Suprapubic skin (tissue), 4 donors: ENCODE results near the gene HSPA14. TPM values are rescaled to one million over a fixed set of nuclear protein-coding genes. Genes with fewer than 3 reads are reported as not detected.

ENCODE experiments used
- DNase-seq, 2 donors: peaks; one replicate each; pipeline ENCODE4 v3.0.0-alpha.2; 2019; ENCODE audit warnings: low spot score in 2 of 2
- H3K27ac ChIP-seq: fragments of 200-600 bp; sonication (generic); one replicate; pipeline ENCODE4 v1.5.1; 2019
- H3K27me3 ChIP-seq: fragments of 200-600 bp; sonication (generic); one replicate; pipeline ENCODE4 v1.5.1; 2019
- H3K36me3 ChIP-seq: fragments of 200-600 bp; sonication (generic); one replicate; pipeline ENCODE4 v1.5.1; 2019
- H3K4me1 ChIP-seq: fragments of 200-600 bp; sonication (generic); one replicate; pipeline ENCODE4 v1.5.1; 2019
- H3K4me3 ChIP-seq: fragments of 200-600 bp; sonication (generic); one replicate; pipeline ENCODE4 v1.5.1; 2019; ENCODE audit warnings: mild to moderate bottlenecking
- H3K9me3 ChIP-seq: fragments of 200-600 bp; sonication (generic); one replicate; pipeline ENCODE4 v1.5.1; 2019
- EP300 ChIP-seq: sonication (generic); formaldehyde crosslinking; IDR thresholded peaks from one replicate; pipeline ENCODE4 v1.6.1; 2017; ENCODE audit warnings: antibody characterized with exemption
- POLR2A ChIP-seq, 2 donors: fragments of 450-650 bp; IDR thresholded peaks; one replicate each; pipeline ENCODE4 v1.6.1; 2017; ENCODE audit warnings: antibody characterized with exemption in 2 of 2, mild to moderate bottlenecking in 2 of 2, moderate library complexity in 2 of 2
- POLR2AphosphoS5 ChIP-seq, 3 donors: sonication (generic); formaldehyde crosslinking; IDR thresholded peaks; one replicate each; pipeline ENCODE4 v1.6.1; 2017; ENCODE audit warnings: antibody characterized with exemption in 3 of 3
- WGBS: methylation state at CpG from one replicate; pipeline ENCODE4 v1.1.5; 2018; 5-methylcytosine and 5-hydroxymethylcytosine counted together
- total RNA-seq, 4 donors: library from RNA; depleted of rRNA; stranded (reverse); fragments of >200 nt; gene quantifications; one replicate each; pipeline ENCODE4 v1.1.0, GENCODE V29; 2016
- TF ChIP-seq, protein P1 (sequence below), 2 donors: fragments of 200-600 bp in 1 of 2; fragments of 450-650 bp in 1 of 2; sonication (generic) in 1 of 2; IDR thresholded peaks; one replicate each; pipeline ENCODE4 v1.5.1; 2016 to 2019; ENCODE audit warnings: antibody characterized with exemption in 2 of 2, mild to moderate bottlenecking in 1 of 2, moderate library complexity in 1 of 2

Gene HSPA14, protein sequence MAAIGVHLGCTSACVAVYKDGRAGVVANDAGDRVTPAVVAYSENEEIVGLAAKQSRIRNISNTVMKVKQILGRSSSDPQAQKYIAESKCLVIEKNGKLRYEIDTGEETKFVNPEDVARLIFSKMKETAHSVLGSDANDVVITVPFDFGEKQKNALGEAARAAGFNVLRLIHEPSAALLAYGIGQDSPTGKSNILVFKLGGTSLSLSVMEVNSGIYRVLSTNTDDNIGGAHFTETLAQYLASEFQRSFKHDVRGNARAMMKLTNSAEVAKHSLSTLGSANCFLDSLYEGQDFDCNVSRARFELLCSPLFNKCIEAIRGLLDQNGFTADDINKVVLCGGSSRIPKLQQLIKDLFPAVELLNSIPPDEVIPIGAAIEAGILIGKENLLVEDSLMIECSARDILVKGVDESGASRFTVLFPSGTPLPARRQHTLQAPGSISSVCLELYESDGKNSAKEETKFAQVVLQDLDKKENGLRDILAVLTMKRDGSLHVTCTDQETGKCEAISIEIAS
- 10 to 100 TPM in 1 of 4 donors, 1 to 10 TPM in 3; 6.6 to 11.7 (median 7.4) TPM for total RNA-seq

DNA sequence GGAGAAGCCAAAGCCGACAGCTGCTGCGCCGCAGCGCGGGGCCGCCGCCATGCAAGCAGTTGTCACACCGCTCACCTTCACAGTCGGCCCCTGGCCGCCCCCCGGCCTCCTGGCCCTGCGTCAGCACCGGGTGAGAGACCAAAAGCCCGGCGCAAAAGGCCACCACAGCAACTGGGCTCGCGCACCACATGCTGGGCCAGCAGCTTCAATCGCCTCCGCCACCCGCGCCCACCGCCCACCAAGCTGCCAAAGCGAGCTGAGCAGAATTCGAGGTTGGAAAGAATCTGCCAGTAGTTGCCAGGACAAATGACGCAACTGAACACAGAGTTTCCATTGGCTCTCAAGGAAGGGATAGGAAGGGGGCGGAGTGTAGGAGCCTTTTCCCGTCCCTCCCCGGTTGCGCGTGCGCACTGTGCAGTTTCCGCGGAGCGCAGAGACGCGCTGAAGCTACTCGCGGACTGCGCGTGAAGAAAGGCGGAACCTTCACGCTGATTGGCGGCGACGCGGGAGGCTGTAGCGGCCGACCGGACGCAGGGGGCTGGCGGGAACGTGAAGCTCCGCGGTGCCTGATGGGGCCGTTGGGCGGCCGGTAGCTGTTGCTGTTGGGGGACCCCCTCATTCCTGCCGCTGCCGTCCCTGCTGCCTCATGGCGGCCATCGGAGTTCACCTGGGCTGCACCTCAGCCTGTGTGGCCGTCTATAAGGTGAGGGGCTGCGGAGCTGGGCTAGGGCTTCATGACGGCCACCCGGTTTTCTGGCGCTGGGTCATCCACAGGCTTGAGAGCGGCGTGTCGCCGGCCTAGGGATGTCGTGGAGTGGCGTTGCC, at the start of gene HSPA14, which contains the start of the genes CDNF and MSANTD7:
HSPA14 (plus strand) TSS at position 550 of the 825 bp plus-strand sequence; CDS start at position 647, 97 bp downstream.
CDNF (minus strand) TSS at position 281 of the 825 bp plus-strand sequence; CDS start at position 190, 91 bp downstream.
MSANTD7 (plus strand) TSS at position 550 of the 825 bp plus-strand sequence. CDS start 3,979 bp downstream, outside the sequence.
- Histone ChIP-seq H3K27me3 (no peaks in the 10 kb centered on the region), H3K9me3 (no peaks in the 10 kb centered on the region), H3K4me3 (peak within 1 kb of the TSS; percentile 96), H3K27ac (peak within 1 kb of the TSS; percentile 95), H3K4me1 (peaks cover 19% of the 10 kb centered on the region), H3K36me3 (peaks cover 21% of the 10 kb centered on the region)
- peak; percentile 99 to 100 for DNase-seq
- under 1% methylated on average over 18 of the region's 72 CpGs for whole genome bisulfite sequencing
- peak in 1 of 2 donors; percentile 78 for TF ChIP-seq POLR2A (IDR thresholded peaks at IDR 0.05)
- TF ChIP-seq EP300, result no peak
- TF ChIP-seq POLR2AphosphoS5 (IDR thresholded peaks at IDR 0.05), result peak; percentile 49 to 90 (median 62)

DNA sequence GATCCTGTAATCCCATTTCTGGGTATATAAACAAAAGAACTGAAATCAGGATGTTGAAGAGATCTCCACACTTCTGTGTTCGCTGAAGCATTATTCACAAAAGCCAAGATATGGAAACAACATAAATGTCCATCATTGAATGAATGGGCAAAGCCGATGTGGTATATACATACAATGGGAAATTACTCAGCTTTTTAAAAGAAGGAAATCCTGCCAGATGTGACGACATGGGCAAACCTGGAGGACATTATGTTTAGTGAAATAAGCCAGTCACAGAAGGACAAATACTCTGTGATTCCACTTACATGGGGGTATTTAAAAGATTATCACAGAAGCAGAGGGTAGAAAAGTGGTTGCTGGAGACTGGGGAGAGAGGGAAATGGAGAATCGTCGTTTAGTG, 39.5 kb upstream of the HSPA14 start:
- no peaks in the 10 kb centered on the region for H3K9me3 ChIP-seq
- H3K4me3 ChIP-seq, result no peak overlapping the region
- no peaks in the 10 kb centered on the region for H3K27me3 ChIP-seq
- H3K36me3 ChIP-seq, result no peaks in the 10 kb centered on the region
- 55% methylated on average over 5 of the region's 5 CpGs for WGBS
- H3K4me1 ChIP-seq, result no peaks in the 10 kb centered on the region
- no peak for DNase-seq
- H3K27ac ChIP-seq, result no peak overlapping the region
- TF ChIP-seq, protein P1, sequence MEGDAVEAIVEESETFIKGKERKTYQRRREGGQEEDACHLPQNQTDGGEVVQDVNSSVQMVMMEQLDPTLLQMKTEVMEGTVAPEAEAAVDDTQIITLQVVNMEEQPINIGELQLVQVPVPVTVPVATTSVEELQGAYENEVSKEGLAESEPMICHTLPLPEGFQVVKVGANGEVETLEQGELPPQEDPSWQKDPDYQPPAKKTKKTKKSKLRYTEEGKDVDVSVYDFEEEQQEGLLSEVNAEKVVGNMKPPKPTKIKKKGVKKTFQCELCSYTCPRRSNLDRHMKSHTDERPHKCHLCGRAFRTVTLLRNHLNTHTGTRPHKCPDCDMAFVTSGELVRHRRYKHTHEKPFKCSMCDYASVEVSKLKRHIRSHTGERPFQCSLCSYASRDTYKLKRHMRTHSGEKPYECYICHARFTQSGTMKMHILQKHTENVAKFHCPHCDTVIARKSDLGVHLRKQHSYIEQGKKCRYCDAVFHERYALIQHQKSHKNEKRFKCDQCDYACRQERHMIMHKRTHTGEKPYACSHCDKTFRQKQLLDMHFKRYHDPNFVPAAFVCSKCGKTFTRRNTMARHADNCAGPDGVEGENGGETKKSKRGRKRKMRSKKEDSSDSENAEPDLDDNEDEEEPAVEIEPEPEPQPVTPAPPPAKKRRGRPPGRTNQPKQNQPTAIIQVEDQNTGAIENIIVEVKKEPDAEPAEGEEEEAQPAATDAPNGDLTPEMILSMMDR (IDR thresholded peaks at IDR 0.05), result no peak
- TF ChIP-seq EP300 (no peak), POLR2AphosphoS5 (IDR thresholded peaks at IDR 0.05) (no peak), POLR2A (IDR thresholded peaks at IDR 0.05) (no peak)

DNA sequence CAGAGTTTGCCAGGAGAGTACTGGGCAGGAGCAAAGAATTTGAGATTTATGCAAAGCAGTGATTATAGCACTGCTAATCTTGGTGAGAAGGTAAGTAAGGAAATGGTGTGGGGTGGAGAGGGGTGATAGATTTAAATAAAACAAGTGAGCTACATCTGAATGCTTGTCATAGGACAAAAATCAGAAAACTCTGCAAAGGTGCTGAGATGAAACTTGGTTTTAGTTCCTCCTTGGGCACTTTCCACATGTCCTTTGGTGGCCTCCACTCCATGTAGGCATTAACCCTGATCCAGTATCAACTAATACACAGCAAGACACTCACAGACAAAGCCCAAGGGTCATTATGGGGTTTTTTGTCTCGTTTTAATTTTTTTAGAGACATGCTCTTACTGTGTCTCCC, 37.7 kb upstream of the HSPA14 start:
- TF ChIP-seq POLR2A (IDR thresholded peaks at IDR 0.05), result no peak
- TF ChIP-seq POLR2AphosphoS5 (IDR thresholded peaks at IDR 0.05), result no peak
- TF ChIP-seq, protein P1 (IDR thresholded peaks at IDR 0.05), result no peak
- TF ChIP-seq EP300, result no peak
- Histone ChIP-seq H3K27ac (no peak overlapping the region), H3K4me3 (no peak overlapping the region), H3K9me3 (no peaks in the 10 kb centered on the region), H3K4me1 (no peaks in the 10 kb centered on the region), H3K27me3 (no peaks in the 10 kb centered on the region), H3K36me3 (no peaks in the 10 kb centered on the region)
- 58% methylated on average over 1 of the region's 1 CpG for WGBS
- no peak for DNase-seq

DNA sequence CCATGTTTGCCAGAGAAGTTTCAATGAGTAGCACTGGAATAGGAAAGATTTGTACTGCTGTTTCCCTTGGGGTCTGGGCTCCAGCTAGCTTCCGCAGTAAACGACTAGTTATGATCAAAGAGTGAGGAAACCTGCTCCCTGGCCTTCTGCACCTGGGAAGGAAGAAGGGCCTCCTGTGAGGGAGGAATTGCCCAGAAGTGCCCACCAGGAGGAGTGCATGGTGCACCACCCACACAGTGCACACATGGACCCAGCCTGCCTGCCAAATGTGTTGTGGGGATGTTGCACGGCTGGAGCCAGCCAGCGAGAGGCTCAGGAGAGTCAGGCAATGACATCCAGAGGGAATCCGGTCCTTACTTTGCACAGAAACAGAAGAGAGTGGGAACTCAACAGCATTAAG, 36.4 kb upstream of the HSPA14 start:
- Histone ChIP-seq H3K27me3 (no peaks in the 10 kb centered on the region), H3K9me3 (no peaks in the 10 kb centered on the region), H3K4me1 (no peaks in the 10 kb centered on the region), H3K4me3 (no peak overlapping the region), H3K27ac (no peak overlapping the region), H3K36me3 (no peaks in the 10 kb centered on the region)
- TF ChIP-seq EP300, result no peak
- TF ChIP-seq, protein P1 (IDR thresholded peaks at IDR 0.05), result no peak
- TF ChIP-seq POLR2AphosphoS5 (IDR thresholded peaks at IDR 0.05), result no peak
- TF ChIP-seq POLR2A (IDR thresholded peaks at IDR 0.05), result no peak
- no peak for DNase-seq
- 33% methylated on average over 5 of the region's 5 CpGs for WGBS

DNA sequence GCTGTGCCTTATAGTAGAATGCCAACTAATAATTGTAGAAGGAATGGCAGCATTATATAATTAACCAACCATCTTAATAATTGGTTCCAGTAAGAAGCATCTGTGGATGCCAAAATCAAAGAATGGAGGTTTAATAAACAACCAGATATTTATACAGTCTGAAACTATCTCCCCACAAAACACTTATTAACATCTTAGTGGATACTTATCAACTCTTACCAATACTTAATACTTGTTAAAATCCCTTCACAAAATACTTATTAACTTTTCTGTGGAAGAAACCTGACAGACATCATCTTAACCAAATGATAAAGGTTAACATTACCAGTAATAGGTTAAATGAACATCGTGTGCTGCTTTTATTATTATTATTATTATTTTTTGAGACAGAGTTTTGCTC, 34.3 kb upstream of the HSPA14 start:
- H3K27me3 ChIP-seq, result no peaks in the 10 kb centered on the region

More for the DNA sequence above, 34.3 kb upstream of the HSPA14 start:
- WGBS, result 85% methylated on average over 1 of the region's 1 CpG
- Histone ChIP-seq H3K4me1 (no peaks in the 10 kb centered on the region), H3K27ac (no peak overlapping the region), H3K4me3 (no peak overlapping the region), H3K36me3 (no peaks in the 10 kb centered on the region), H3K9me3 (no peaks in the 10 kb centered on the region)
- DNase-seq, result no peak
- TF ChIP-seq EP300 (no peak), POLR2A (IDR thresholded peaks at IDR 0.05) (no peak), POLR2AphosphoS5 (IDR thresholded peaks at IDR 0.05) (no peak)
- TF ChIP-seq, protein P1 (IDR thresholded peaks at IDR 0.05), result no peak
